ENCODE measurements around the gene FADD. TPM values are rescaled to one million over a fixed set of nuclear protein-coding genes. Genes with fewer than 3 reads are reported as not detected.

The FADD gene
- total and polyA plus RNA-seq, 2 donors from 2014 or later: 27.8 to 31.5 TPM

DNA sequence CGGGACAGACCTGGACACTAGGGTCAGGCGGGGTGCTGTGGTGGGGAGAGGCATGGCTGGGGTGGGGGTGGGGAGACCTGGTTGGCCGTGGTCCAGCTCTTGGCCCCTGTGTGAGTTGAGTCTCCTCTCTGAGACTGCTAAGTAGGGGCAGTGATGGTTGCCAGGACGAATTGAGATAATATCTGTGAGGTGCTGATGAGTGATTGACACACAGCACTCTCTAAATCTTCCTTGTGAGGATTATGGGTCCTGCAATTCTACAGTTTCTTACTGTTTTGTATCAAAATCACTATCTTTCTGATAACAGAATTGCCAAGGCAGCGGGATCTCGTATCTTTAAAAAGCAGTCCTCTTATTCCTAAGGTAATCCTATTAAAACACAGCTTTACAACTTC, 3.9 kb downstream of the FADD start:
- H3K9me3 ChIP-seq (ENCODE audit: control insufficient read depth in 2 of 3, insufficient read depth in 1 of 3, low read length in 3 of 3): no peaks in the 10 kb centered on the region
- FAIRE-seq (no peak), DNase-seq (peak in 1 of 5 donors; percentile 31)
- H3K4me3 ChIP-seq (ENCODE audit: low read length in 3 of 3): no peak overlapping the region
- TF ChIP-seq, protein P1, sequence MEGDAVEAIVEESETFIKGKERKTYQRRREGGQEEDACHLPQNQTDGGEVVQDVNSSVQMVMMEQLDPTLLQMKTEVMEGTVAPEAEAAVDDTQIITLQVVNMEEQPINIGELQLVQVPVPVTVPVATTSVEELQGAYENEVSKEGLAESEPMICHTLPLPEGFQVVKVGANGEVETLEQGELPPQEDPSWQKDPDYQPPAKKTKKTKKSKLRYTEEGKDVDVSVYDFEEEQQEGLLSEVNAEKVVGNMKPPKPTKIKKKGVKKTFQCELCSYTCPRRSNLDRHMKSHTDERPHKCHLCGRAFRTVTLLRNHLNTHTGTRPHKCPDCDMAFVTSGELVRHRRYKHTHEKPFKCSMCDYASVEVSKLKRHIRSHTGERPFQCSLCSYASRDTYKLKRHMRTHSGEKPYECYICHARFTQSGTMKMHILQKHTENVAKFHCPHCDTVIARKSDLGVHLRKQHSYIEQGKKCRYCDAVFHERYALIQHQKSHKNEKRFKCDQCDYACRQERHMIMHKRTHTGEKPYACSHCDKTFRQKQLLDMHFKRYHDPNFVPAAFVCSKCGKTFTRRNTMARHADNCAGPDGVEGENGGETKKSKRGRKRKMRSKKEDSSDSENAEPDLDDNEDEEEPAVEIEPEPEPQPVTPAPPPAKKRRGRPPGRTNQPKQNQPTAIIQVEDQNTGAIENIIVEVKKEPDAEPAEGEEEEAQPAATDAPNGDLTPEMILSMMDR (IDR thresholded peaks at IDR 0.05; ENCODE audit: borderline replicate concordance, extremely low read depth, insufficient read depth): no peak
- peaks cover 3 to 36% (median 31%) of the 10 kb centered on the region in 3 donors for H3K4me1 ChIP-seq (ENCODE audit: control insufficient read depth in 2 of 3, insufficient read depth in 2 of 3, low read depth in 1 of 3, low read length in 3 of 3)
- intact Hi-C loops (cut with DNase I): no loop called here
- no peaks in the 10 kb centered on the region for H3K27me3 ChIP-seq (ENCODE audit: control insufficient read depth, insufficient read depth, low read length)
- peaks cover 0 to 18% (median 9%) of the 10 kb centered on the region in 3 donors for H3K36me3 ChIP-seq (ENCODE audit: control insufficient read depth in 2 of 3, insufficient read depth in 3 of 3, low read length in 3 of 3)
- peak overlapping the region in 1 of 2 donors; percentile 51 for H3K27ac ChIP-seq (ENCODE audit: low read depth in 2 of 2, low read length in 2 of 2)
- H3K9ac ChIP-seq (ENCODE audit: low read length in 3 of 3): no peak overlapping the region

GRCh38 chr11:70207531-70208131, 4.5 kb downstream of the FADD start:
- intact Hi-C loops (cut with DNase I): no loop called here
- no peak for FAIRE-seq
- TF ChIP-seq, protein P1 (IDR thresholded peaks at IDR 0.05; ENCODE audit: borderline replicate concordance, extremely low read depth, insufficient read depth): no peak
- Histone ChIP-seq H3K9me3 (ENCODE audit: control insufficient read depth in 2 of 3, insufficient read depth in 1 of 3, low read length in 3 of 3) (no peaks in the 10 kb centered on the region), H3K36me3 (ENCODE audit: control insufficient read depth in 2 of 3, insufficient read depth in 3 of 3, low read length in 3 of 3) (peaks cover 0 to 18% (median 9%) of the 10 kb centered on the region in 3 donors), H3K4me1 (ENCODE audit: control insufficient read depth in 2 of 3, insufficient read depth in 2 of 3, low read depth in 1 of 3, low read length in 3 of 3) (peaks cover 3 to 36% (median 29%) of the 10 kb centered on the region in 3 donors), H3K9ac (ENCODE audit: low read length in 3 of 3) (peak overlapping the region in 1 of 3 donors; percentile 48), H3K27me3 (ENCODE audit: control insufficient read depth, insufficient read depth, low read length) (no peaks in the 10 kb centered on the region), H3K4me3 (ENCODE audit: low read length in 3 of 3) (no peak overlapping the region), H3K27ac (ENCODE audit: low read depth in 2 of 2, low read length in 2 of 2) (peak overlapping the region; percentile 38 to 56)
- peak in 1 of 5 donors; percentile 29 for DNase-seq

- peaks cover 3 to 29% (median 22%) of the 10 kb centered on the region in 3 donors for H3K4me1 ChIP-seq (ENCODE audit: control insufficient read depth in 2 of 3, insufficient read depth in 2 of 3, low read depth in 1 of 3, low read length in 3 of 3)
- H3K4me3 ChIP-seq (ENCODE audit: low read length in 3 of 3): no peak overlapping the region
- peak overlapping the region in 1 of 2 donors; percentile 49 for H3K27ac ChIP-seq (ENCODE audit: low read depth in 2 of 2, low read length in 2 of 2)
- H3K27me3 ChIP-seq (ENCODE audit: control insufficient read depth, insufficient read depth, low read length): no peaks in the 10 kb centered on the region
- DNase-seq (no peak), FAIRE-seq (no peak)
- intact Hi-C loops (cut with DNase I): no loop called here
- H3K9ac ChIP-seq (ENCODE audit: low read length in 3 of 3): no peak overlapping the region
- TF ChIP-seq, protein P1 (IDR thresholded peaks at IDR 0.05; ENCODE audit: borderline replicate concordance, extremely low read depth, insufficient read depth): no peak
- H3K36me3 ChIP-seq (ENCODE audit: control insufficient read depth in 2 of 3, insufficient read depth in 3 of 3, low read length in 3 of 3): peaks cover 0 to 18% (median 9%) of the 10 kb centered on the region in 3 donors
- H3K9me3 ChIP-seq (ENCODE audit: control insufficient read depth in 2 of 3, insufficient read depth in 1 of 3, low read length in 3 of 3): no peaks in the 10 kb centered on the region
Measured at GRCh38 chr11:70209391-70209912, 6.4 kb downstream of the FADD start.
